Parathyroid adenoma (tissue), 2 donors: ENCODE measurements around the gene ABLIM1.

Experiments
- H2AFZ ChIP-seq: fragments of 300-600 bp; sonication (generic); one replicate; pipeline ENCODE4 v1.7.0; 2017; ENCODE audit warnings: antibody characterized with exemption, mild to moderate bottlenecking
- H3K27ac ChIP-seq: fragments of 300-600 bp; sonication (generic); one replicate; pipeline ENCODE4 v1.7.0; 2017
- H3K27me3 ChIP-seq: fragments of 300-600 bp; sonication (generic); one replicate; pipeline ENCODE4 v1.7.0; 2017; ENCODE audit warnings: low read length; ENCODE audit not compliant: control insufficient read depth, insufficient read depth
- H3K36me3 ChIP-seq: fragments of 300-600 bp; sonication (generic); one replicate; pipeline ENCODE4 v1.7.0; 2017; ENCODE audit warnings: low read length; ENCODE audit not compliant: control insufficient read depth, insufficient read depth
- H3K4me1 ChIP-seq: fragments of 300-600 bp; sonication (generic); one replicate; pipeline ENCODE4 v1.7.0; 2017; ENCODE audit warnings: control low read depth
- H3K4me2 ChIP-seq: fragments of 300-600 bp; sonication (generic); one replicate; pipeline ENCODE4 v1.7.0; 2017; ENCODE audit warnings: low read length
- H3K4me3 ChIP-seq: fragments of 300-600 bp; sonication (generic); one replicate; pipeline ENCODE4 v1.7.0; 2017; ENCODE audit warnings: low read depth, low read length
- H3K79me2 ChIP-seq: fragments of 300-600 bp; sonication (generic); one replicate; pipeline ENCODE4 v1.7.0; 2017; ENCODE audit warnings: control low read depth
- H3K9ac ChIP-seq: fragments of 300-600 bp; sonication (generic); one replicate; pipeline ENCODE4 v1.7.0; 2017; ENCODE audit warnings: mild to moderate bottlenecking
- H3K9me3 ChIP-seq: fragments of 300-600 bp; sonication (generic); one replicate; pipeline ENCODE4 v1.7.0; 2017; ENCODE audit warnings: low read length; ENCODE audit not compliant: control insufficient read depth
- CTCF ChIP-seq: fragments of 300-600 bp; sonication (generic); IDR thresholded peaks from one replicate; pipeline ENCODE4 v1.7.0; 2017; ENCODE audit warnings: antibody characterized with exemption, mild to moderate bottlenecking
- donor health status: primary hyperparathyroidism.

The ABLIM1 gene

DNA sequence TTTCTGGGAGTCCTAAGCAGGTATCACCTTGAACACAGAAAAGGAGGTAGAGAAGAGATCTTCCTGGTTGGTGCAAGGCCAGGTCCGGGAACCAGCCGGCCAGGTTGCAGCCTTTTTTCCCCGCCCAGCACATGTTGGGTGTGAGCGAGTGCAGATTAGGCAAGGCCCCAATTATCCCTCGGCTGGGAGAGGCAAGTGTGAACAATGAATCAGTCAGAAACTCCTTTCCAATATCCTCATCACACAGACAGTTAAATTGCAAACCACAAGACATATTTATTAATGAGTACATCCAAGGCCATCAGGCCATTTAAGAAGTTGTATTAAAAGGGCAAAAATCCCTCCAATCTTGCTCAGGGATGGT, 138.8 kb downstream of the ABLIM1 start:
- Histone ChIP-seq H3K4me1 (peaks cover 25% of the 10 kb centered on the region), H3K79me2 (peaks cover 32% of the 10 kb centered on the region), H3K9ac (no peak overlapping the region), H2AFZ (no peak overlapping the region), H3K36me3 (no peaks in the 10 kb centered on the region), H3K9me3 (no peaks in the 10 kb centered on the region), H3K27ac (no peak overlapping the region), H3K4me3 (no peak overlapping the region), H3K4me2 (no peak overlapping the region), H3K27me3 (no peaks in the 10 kb centered on the region)
- TF ChIP-seq CTCF, result no peak

DNA sequence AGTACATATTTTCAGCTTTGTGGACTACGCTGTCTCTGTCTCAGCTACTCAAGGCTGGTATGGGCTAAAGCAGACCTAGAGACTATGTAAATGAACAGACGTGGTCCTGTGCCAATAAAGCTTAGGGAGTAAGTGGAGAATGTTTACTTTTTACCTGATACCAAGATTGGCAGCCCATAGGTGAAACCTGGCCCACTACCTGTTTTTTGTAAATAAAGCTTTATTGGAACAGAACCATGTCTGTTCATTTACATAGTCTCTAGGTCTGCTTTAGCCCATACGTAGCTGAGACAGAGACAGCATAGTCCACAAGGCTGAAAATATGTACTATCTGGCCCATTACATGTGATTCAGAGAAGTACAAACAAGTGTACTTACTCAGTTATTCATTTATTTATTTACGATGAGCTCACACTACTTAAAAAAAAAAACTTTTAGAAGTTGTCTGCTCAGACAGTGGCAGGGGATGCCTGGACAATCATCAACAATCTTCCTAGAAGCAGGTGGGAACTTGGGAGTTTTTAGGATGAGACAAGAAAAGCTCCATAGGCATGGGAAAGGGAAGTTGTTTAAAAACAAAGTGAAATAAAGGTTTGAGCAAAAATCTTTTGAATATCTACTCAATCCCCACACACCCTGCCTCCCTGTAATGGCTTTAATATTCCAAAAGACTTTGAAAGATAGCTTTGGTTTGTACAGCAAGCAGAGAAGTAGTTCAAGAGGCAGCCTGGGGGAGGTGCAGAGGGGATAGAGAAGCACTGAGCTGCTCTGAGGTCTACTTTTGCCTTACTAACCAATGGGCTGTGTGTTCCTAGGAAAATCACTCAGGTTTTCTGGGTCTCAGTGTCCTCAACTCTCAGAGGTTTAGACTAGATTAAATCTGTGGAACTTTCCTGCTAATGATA, 139.4 kb downstream of the ABLIM1 start:
- TF ChIP-seq CTCF, result no peak
- H3K27ac ChIP-seq, result no peak overlapping the region

DNA sequence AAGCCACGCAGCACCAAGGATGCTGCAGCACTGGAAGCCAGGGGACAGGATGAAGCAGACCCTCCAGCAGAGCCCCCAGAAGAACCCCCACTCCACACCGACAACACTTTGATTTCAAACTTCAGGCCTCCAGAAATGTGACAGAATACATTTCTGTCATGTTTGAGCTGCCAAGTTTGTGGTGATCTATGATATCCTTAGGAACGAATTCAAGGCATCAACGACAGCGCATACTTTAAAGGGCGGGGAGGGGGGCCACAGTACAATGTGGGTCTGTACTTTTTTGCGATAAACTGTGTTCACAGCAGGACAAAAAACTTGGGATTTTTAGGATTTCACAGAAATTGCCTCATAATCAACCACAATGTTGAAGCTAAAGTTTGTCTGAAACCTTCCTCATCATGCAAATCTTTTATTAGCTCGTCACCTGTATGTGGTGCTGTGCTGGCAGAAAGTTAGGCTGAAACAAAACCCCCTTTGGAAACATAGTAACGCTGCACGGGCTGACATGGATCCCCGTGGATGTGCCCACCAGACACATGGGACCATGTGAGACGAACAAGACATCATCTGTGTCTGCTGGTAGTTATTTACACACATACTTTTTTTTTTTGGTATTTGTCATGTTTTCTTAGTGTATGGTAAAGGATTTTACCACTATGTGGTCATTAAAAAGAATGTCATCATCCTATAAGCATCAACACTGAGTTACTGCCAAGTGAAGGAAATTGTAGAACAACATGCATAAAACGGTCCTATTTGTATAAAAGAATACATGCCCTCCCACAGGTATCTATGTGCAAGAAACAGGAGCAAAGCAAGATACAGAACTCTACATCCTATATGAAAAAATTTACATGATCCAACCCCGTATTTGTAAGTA, 140.5 kb downstream of the ABLIM1 start:
- H3K79me2 ChIP-seq, result peaks cover 21% of the 10 kb centered on the region
- no peaks in the 10 kb centered on the region for H3K36me3 ChIP-seq
- H3K27me3 ChIP-seq, result no peaks in the 10 kb centered on the region
- no peak overlapping the region for H3K4me3 ChIP-seq
- H3K4me1 ChIP-seq, result peaks cover 27% of the 10 kb centered on the region
- no peak overlapping the region for H3K27ac ChIP-seq
- H2AFZ ChIP-seq, result no peak overlapping the region
- H3K4me2 ChIP-seq, result no peak overlapping the region
- no peaks in the 10 kb centered on the region for H3K9me3 ChIP-seq
- no peak for TF ChIP-seq CTCF
- no peak overlapping the region for H3K9ac ChIP-seq

More for the DNA sequence above, 139.4 kb downstream of the ABLIM1 start:
- Histone ChIP-seq H2AFZ (no peak overlapping the region), H3K27me3 (no peaks in the 10 kb centered on the region), H3K4me3 (no peak overlapping the region), H3K9me3 (no peaks in the 10 kb centered on the region), H3K4me2 (no peak overlapping the region), H3K36me3 (no peaks in the 10 kb centered on the region), H3K9ac (no peak overlapping the region), H3K79me2 (peaks cover 26% of the 10 kb centered on the region), H3K4me1 (peaks cover 25% of the 10 kb centered on the region)

DNA sequence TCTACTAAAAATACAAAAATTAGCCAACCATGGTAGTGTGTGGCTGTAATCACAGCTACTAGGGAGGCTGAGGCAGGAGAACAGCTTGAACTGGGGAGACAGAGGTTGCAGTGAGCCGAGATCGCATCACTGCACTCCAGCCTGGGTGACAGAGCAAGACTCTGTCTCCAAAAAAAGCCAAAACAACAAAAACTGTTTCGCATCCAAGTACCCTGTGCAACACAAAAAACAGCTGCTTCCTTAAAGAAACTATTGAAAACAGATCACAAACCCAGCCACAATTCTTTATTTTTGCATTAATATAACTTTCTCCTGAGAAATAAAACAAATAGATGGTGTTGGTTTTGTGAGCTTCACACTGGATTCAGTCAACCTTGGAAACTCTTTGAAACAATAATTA, 141.7 kb downstream of the ABLIM1 start:
- no peaks in the 10 kb centered on the region for H3K36me3 ChIP-seq
- H3K27ac ChIP-seq, result no peak overlapping the region
- TF ChIP-seq CTCF, result no peak
- H3K9ac ChIP-seq, result no peak overlapping the region
- H2AFZ ChIP-seq, result no peak overlapping the region
- H3K4me3 ChIP-seq, result no peak overlapping the region
- H3K79me2 ChIP-seq, result peaks cover 25% of the 10 kb centered on the region
- peaks cover 16% of the 10 kb centered on the region for H3K4me1 ChIP-seq
- H3K9me3 ChIP-seq, result no peaks in the 10 kb centered on the region
- H3K27me3 ChIP-seq, result no peaks in the 10 kb centered on the region
- H3K4me2 ChIP-seq, result no peak overlapping the region
